ENCODE measurements around the gene SERPINB3.
"Not testable (repeated sequence)": the region's sequence is repeated elsewhere in the genome, so short reads cannot be mapped to it uniquely, and the experiment has no call there.

The SERPINB3 gene

DNA sequence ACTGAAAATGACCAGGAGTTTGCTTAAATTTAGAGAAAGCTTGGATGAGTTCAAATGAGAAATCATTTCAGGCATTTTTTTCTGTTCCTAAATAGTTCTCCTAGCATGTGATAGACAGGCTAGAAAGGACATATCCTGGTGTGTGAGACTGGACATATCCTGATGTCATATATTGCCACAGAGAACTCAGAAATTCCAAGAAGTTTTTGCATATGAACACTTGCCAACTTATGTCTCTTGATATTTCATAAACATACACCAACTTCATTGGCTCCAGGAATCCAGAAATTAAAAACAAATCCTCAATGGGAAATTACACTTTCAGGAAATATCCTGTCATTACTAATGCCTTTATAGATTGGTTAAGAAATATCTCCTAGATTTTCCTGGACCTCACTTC lies 14.8 kb downstream of the SERPINB3 start:
- no peak for DNase-seq (ENCODE audit: low spot score)

DNA sequence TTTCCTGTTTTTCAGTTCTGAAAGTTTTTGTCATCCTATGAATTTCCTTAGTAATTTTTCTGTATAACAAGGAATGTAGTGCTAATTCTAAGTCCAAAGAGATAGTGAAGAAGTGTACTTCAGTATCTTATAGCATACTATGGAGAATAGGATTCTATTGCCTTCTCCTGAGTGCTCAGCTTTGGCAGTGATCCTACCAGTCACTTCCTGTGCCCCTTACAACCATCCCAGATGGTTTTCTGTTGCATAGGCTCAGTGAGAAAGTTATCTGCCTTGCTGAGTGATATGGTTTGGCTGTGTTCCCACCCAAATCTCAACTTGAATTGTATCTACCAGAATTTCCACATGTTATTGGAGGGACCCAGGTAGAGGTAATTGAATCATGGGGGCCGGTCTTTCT lies 17.0 kb downstream of the SERPINB3 start:
- DNase-seq (ENCODE audit: low spot score): not testable (repeated sequence)

DNA sequence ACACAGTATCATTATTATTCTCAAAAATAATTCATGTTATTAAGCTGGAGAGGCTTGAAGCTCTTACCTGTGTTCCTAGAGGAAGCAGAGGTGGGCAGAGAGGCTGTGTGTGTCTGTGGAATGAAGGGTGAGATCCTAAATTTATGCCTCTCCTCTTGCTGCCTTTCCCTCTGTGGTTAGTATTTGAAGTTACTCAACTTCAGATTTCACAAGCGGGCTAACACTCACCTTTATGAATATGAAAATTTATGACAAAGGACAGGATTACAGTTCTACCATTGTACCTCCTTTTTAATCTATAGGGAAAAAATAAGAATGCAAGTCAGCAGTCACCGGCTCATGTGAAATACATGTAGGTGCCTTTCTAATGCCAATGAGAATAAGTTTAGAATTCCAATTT lies 17.6 kb downstream of the SERPINB3 start, which contains the start of gene SERPINB4:
SERPINB4 (minus strand) TSS at position 115 of the 400 bp plus-strand sequence. CDS start 679 bp downstream, outside the sequence.
- DNase-seq (ENCODE audit: low spot score): not testable (repeated sequence)

DNA sequence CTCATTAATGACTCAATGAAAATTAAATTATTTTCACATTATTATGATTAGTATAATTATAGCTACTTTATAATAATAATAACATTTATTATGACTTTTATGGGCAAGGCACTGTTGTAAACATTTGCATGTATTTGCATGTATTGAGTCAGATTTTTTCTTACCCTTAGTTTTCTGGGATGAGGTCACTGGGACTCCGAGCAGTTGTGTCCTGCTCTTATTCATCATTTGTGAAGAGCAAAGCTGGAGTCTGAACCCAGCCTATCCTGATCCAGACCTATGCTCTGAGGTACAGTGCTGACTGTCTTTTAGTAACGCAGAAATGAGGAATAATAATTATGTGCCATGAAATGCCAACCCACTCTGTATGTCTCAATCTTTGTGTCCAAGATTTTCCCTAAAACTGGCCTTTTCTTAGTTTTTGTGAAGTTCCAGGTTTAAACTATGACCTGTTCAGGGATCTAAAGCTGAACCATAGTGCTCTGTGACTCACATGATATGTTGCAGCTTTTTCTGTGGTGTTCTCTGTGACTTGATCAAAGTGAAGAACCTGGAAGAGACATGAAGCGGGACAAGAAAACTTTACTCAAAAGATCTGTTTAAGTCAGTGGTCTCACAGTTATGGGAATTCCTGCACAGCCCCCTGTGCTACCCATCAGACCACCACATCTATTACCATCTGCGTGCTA lies 18.9 kb downstream of the SERPINB3 start:
- DNase-seq (ENCODE audit: low spot score): not testable (repeated sequence)

DNA sequence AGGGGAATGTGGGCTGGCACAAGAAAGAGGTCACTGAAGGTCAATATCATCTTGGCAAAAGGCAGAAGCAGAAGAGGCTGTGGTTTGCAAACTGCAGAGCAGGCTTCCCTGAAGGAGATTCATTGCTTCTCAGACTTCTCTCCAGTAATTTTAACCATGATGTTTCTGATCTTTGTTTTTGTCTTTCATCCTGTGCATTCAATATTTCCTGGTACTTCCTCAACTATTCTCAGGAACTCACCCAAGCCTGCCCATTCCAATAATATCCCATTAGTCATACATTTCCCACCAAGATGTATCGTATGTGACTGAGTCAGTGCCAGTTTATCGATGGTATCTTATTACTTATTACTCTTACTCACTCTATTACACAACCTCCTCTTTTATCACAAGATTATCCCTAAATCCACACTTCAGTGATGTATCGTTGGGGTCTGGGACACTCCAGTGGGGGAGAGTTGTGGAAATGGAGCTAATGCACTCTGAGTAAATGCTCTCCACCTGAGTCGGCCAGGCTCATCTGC lies 20.5 kb downstream of the SERPINB3 start:
- not testable (repeated sequence) for DNase-seq (ENCODE audit: low spot score)

DNA sequence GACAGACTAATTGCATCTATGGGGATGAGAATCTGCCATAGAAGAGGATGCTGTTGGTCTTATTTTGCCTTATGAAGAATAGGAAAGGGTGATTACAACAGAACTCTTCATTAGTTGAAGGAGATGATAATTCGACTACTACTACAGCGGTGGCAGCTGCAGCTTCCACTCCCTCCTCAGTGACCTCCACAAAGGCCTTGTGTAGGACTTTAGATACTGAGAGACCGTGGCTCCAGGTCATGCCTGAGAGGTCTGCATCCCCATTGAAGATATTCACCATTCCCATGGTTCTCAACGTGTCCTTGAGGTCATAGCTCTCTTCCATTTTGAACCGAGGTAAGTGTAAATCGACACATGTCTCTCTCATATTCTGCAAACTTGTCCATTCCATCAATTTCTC lies 24.0 kb downstream of the SERPINB3 start:
- DNase-seq (ENCODE audit: low spot score): no peak

DNA sequence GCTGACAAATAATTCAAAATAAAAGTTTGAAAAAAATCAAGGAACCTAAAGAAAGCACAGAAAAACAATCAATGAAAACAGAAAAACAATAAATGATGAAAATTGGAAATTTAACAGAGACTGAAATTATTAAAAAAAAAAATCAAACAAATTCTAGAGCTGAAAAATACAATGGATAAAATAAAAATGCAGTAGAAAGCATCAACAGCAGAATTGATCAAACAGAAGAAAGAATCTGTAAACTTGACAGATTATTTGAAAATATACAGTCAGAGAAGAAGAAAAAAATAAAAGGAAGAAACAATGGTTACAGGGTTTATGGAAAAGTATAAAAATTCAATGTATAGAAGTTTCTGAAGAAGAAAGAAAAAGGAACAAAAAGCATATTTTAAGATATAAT lies 33.9 kb downstream of the SERPINB3 start:
- DNase-seq (ENCODE audit: low spot score): no peak

DNA sequence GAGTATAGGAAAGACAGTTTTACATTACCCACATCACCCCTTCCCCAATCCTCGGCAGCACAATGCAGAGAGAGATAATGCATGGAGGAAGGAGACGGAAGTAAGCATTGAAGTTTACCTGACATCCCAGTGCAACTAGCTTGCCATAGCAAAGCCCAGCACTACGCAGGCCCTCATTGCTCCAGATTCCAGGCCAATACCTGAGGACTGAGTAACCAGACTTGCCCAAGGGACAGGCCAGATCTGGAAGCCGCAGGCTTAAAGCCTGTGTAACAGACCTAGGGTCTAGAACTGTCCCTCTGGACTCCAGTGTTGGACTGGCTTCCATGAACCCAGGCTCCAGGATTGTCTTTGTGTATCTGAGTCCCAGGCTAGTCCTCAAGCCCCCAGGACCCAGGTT lies 35.3 kb downstream of the SERPINB3 start:
- no peak for DNase-seq (ENCODE audit: low spot score)

DNA sequence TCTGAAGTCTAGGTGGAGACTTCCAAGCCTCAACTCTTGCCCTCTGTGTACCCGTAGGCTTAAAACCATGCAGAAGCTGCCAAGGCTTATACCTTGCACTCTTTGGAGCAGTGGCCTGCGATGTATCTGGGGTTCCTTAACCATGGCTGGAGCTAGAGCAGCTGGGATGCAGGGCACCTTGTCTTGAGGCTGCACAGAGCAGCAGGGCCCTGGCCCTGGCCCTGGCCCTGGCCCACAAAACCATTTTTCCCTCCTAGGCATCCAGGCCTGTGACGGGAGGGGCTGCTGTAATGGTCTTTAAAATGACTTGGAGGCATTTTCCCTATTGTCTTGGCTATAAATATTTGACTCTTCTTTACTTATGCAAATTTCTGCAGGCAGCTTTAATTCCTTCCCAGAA lies 36.8 kb downstream of the SERPINB3 start:
- DNase-seq (ENCODE audit: low spot score): no peak

DNA sequence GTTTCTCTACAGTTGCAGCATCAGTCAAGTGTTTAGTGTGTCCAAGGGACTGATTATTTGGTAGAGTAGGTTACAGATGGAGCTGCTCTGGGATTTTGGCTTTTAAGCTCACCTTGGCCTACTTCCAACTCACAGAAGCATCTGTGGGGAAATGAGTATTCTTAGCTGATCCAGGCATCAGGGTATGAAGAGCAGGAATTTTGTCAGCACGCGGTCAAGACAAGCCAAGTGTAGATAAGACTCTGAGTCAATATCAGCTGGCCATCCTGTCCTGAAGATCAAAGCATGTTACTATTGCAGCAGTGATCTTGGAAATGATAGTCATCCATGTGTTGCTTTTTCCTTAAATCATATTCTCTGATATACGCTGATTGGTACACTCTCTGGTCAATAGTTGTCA lies 42.0 kb downstream of the SERPINB3 start:
- no peak for DNase-seq (ENCODE audit: low spot score)

DNA sequence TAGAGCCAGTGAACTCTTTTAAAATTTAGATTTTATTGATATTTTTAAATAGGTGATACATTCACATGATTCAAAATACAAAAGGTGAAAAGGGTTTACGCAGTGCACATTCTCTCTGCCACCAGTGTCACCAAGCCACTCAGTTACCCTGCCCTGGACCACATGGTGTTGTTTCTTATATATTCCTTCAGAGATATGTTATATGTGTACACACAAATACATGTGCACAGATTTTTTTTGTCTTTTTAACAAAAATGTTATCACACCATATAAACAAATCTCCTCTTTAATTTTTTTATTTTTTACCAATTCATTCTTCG lies 43.8 kb downstream of the SERPINB3 start:
- no peak for DNase-seq (ENCODE audit: low spot score)

DNA sequence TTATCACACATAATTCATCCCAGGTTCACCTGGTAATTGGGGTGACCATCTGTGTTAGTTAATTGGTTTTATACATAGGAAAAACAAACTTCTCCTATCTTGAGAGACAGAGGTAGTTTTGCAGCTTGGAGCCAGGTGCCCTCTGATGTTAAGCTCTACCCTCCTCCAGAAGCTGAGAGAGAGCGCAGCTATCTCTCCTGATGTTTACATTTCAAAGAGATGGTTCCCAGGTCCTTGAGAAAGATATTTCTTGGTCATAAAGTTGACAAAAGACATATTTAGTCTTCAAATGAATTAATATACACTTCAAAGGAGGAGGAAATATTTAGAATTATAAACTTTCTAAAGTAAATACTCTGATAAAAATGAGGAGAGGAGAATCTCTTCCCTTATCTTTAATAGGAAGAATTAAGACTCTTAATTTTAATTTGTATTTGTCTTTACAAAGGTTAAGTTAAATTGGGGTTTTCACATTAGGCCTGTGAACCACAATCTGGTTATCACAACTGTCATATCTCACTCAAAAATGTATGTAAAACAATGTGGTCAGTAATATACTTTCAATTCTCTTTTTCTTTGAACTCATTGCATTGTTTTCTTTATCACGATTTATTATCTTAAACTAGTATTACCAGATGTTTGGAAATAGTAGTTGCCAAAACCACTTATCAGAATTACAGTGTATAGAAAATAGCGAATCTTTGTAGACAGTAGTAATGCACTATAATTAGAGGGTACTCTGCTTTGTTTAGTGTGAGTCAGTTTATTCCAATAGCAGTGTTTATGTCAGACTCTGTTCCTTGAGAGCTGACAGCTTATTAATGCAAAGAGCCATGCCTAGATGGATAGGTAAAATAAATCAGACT lies 44.4 kb downstream of the SERPINB3 start:
- no peak for DNase-seq (ENCODE audit: low spot score)

DNA sequence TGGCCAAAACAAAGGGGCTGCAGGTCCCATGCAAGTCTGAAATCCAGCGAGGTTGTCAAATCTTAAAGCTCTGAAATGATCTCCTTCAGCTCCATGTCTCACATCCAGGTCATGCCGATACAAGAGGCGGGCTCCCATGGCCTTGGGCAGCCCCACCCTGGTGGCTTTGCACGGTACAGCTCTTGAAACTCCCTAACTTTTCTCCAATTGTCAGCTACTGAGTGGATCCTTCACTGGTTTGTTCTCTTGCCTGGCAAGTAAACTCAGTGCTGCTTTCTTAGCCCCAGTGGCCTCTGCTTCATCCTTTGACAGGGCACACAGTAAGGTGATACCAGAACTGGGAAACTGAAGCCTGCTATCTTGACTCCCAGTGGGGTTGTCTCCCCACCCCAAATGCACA lies 48.3 kb downstream of the SERPINB3 start:
- DNase-seq (ENCODE audit: low spot score): no peak

DNA sequence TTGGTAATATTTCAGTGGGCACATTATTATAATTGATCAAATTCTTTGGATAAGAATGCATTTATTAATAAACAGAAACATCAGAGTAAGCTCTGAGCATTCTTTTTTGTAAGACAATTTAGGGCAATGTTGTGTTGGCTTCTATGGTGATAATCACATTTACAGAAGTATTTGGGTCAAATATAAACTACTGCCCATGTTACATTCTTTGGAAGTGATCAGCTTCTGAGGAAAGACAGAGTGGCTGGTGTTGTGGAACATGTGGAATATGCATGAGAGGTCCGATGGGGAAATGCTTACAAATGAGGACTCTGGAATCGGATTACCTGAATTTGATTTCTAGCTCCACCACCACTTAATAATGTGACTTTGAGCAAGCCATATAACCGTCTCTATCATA lies 55.2 kb downstream of the SERPINB3 start:
- no peak for DNase-seq (ENCODE audit: low spot score)
